ENCODE data around the gene TLE7. TPM values are rescaled to one million over a fixed set of nuclear protein-coding genes. Genes with fewer than 3 reads are reported as not detected.

The TLE7 gene
- total and polyA plus RNA-seq, 2 of the 4 experiments (the other 2 are of a cell fraction), result not detected

DNA sequence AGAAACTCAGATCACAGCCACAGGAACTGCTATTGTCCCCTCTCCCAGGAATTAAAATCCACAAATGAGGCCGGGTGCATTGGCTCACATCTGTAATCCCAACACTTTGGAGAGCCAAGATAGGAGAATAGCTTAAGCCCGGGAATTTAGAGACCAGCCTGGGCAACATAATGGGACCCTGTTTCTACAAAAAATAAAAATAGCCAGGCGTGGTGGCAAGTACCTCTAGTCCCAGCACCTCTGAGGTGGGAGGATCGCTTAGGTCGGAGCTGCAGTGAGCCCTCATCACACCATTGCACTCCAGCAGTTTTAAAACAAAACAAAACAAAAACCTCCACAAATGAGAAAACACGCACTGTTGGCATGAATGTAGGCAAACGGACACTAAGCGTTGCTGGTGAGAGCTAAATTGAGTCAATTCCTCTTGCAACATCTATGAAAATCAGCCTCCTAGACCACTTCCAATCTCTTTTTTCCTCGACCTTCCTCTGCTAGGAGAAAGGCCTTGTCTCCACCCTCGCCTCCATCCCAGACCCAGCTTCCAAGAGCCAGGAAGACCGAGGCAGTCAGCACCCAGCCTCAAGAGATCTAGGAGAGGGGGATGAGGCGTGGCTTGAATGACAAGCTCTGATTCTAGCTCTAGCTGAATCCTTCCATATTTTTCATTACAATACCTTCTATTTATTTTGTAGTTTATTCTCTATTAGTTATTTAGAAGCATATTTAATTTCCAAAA, 14.8 kb downstream of the TLE7 start:
- dilution Hi-C loops (cut with HindIII; ENCODE audit: low sequenced_read_pairs, unreplicated experiment), result no loop called here
- no peak for TF ChIP-seq RAD21 (IDR thresholded peaks at IDR 0.05; ENCODE audit: low read length)
- no peak for TF ChIP-seq MAFK (IDR thresholded peaks at IDR 0.05; ENCODE audit: low read depth, low read length)
- no peak for TF ChIP-seq MXI1 (IDR thresholded peaks at IDR 0.05; ENCODE audit: borderline replicate concordance, low read depth, low read length)
- TF ChIP-seq POLR2A (IDR thresholded peaks at IDR 0.05; ENCODE audit: low read depth, low read length), result no peak
- TF ChIP-seq, protein P1, sequence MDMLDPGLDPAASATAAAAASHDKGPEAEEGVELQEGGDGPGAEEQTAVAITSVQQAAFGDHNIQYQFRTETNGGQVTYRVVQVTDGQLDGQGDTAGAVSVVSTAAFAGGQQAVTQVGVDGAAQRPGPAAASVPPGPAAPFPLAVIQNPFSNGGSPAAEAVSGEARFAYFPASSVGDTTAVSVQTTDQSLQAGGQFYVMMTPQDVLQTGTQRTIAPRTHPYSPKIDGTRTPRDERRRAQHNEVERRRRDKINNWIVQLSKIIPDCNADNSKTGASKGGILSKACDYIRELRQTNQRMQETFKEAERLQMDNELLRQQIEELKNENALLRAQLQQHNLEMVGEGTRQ (IDR thresholded peaks at IDR 0.05; ENCODE audit: low read depth, low read length), result no peak
- no peak for TF ChIP-seq SMC3 (IDR thresholded peaks at IDR 0.05; ENCODE audit: low read depth, low read length)
- no peak for TF ChIP-seq CHD1 (IDR thresholded peaks at IDR 0.05; ENCODE audit: low read depth, low read length)
- TF ChIP-seq, protein P2, sequence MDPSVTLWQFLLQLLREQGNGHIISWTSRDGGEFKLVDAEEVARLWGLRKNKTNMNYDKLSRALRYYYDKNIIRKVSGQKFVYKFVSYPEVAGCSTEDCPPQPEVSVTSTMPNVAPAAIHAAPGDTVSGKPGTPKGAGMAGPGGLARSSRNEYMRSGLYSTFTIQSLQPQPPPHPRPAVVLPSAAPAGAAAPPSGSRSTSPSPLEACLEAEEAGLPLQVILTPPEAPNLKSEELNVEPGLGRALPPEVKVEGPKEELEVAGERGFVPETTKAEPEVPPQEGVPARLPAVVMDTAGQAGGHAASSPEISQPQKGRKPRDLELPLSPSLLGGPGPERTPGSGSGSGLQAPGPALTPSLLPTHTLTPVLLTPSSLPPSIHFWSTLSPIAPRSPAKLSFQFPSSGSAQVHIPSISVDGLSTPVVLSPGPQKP (IDR thresholded peaks at IDR 0.05; ENCODE audit: borderline replicate concordance, low read depth, low read length), result no peak
- no peak for TF ChIP-seq NFE2L2 (IDR thresholded peaks at IDR 0.05; ENCODE audit: low read depth, low read length)
- TF ChIP-seq RFX5 (IDR thresholded peaks at IDR 0.05; ENCODE audit: low read depth, low read length), result no peak
- TF ChIP-seq CEBPB (IDR thresholded peaks at IDR 0.05; ENCODE audit: low read depth, low read length), result no peak
- TF ChIP-seq BHLHE40 (IDR thresholded peaks at IDR 0.05; ENCODE audit: low read depth, low read length), result no peak
- no peak for TF ChIP-seq RCOR1 (IDR thresholded peaks at IDR 0.05; ENCODE audit: insufficient replicate concordance, low read length)
- H3K36me3 ChIP-seq (ENCODE audit: control insufficient read depth, insufficient read depth, low read length), result no peaks in the 10 kb centered on the region
- BruUV-seq (replicated peaks), result no TSS peak
- no peak overlapping the region for H4K5ac ChIP-seq (ENCODE audit: low read depth, low read length)
- no peak overlapping the region for H2BK120ac ChIP-seq (ENCODE audit: low read depth, low read length)
- H3K4me3 ChIP-seq (ENCODE audit: insufficient read depth, low read depth, low read length), result no peak overlapping the region
- no peak overlapping the region for H4K8ac ChIP-seq (ENCODE audit: low read depth in 2 of 2, low read length in 2 of 2)
- ChIA-PET POLR2A (ENCODE audit: unreplicated experiment) (no interaction called here), CTCF (no interaction called here)
- no peak for DNase-seq
- no peaks in the 10 kb centered on the region for H3K4me1 ChIP-seq (ENCODE audit: control insufficient read depth, insufficient read depth, low read length)
- no peak overlapping the region for H3K27ac ChIP-seq (ENCODE audit: insufficient read depth, low read length)
- in situ Hi-C loops (cut with MboI; ENCODE audit: low sequenced_read_pairs), result no loop called here
- 74% methylated on average over 3 of the region's 12 CpGs; no CpG with 5 or more reads in 1 of the 2 experiments for WGBS, 2 experiments (ENCODE audit: extremely low coverage in 2 of 2, insufficient read length in 1 of 2)
- no peak overlapping the region for H2AK5ac ChIP-seq (ENCODE audit: low read depth, low read length)
- H2BK5ac ChIP-seq (ENCODE audit: low read depth, low read length, poor library complexity, severe bottlenecking), result no peak overlapping the region
- H4K20me1 ChIP-seq (ENCODE audit: insufficient read depth, low read length), result no peaks in the 10 kb centered on the region
- no peak overlapping the region for H3K56ac ChIP-seq (ENCODE audit: extremely low read depth, insufficient read depth, low read length)
- no peak overlapping the region for H3K18ac ChIP-seq (ENCODE audit: low read depth, low read length)
- no peak overlapping the region for H3K23ac ChIP-seq (ENCODE audit: low read depth, low read length)
- no peaks in the 10 kb centered on the region for H3K9me3 ChIP-seq (ENCODE audit: control insufficient read depth, insufficient read depth, low read length)
- H3K9ac ChIP-seq (ENCODE audit: low read depth, low read length), result no peak overlapping the region
- no peaks in the 10 kb centered on the region for H3K79me1 ChIP-seq (ENCODE audit: low read depth in 1 of 2, low read length in 2 of 2)
- no peak overlapping the region for H2BK15ac ChIP-seq (ENCODE audit: low read depth, low read length)
- no peak overlapping the region for H2AFZ ChIP-seq (replicated peaks; ENCODE audit: low read length, poor library complexity)
- H2AK9ac ChIP-seq (replicated peaks; ENCODE audit: low read depth, low read length, poor library complexity), result no peak overlapping the region
- intact Hi-C loops (cut with micrococcal nuclease), result no loop called here
- no peaks in the 10 kb centered on the region for H3K9me1 ChIP-seq (ENCODE audit: insufficient read depth, low read length)
- H3K4ac ChIP-seq (ENCODE audit: low read depth, low read length), result no peak overlapping the region
- no peak for ATAC-seq (ENCODE audit: low read depth)
- no peak overlapping the region for H2BK20ac ChIP-seq (ENCODE audit: low read depth, low read length)
- peaks cover 20% of the 10 kb centered on the region for H3K27me3 ChIP-seq (ENCODE audit: control insufficient read depth, insufficient read depth, low read length)
- H4K91ac ChIP-seq (ENCODE audit: insufficient read depth, low read depth, low read length), result no peak overlapping the region
- H3K4me2 ChIP-seq (ENCODE audit: low read depth, low read length), result no peak overlapping the region
- no peak overlapping the region for H3K14ac ChIP-seq (replicated peaks; ENCODE audit: low read depth, low read length)
